ENCODE results near the gene TNFRSF1A.
"Not testable (repeated sequence)": the region's sequence is repeated elsewhere in the genome, so short reads cannot be mapped to it uniquely, and the experiment has no call there.

The TNFRSF1A gene

GRCh38 chr12:6302621-6303020 lies 39.3 kb downstream of the TNFRSF1A start:
- no peak for DNase-seq

GRCh38 chr12:6301721-6302120 lies 40.2 kb downstream of the TNFRSF1A start:
- DNase-seq, result no peak

- no peak for DNase-seq
Measured at GRCh38 chr12:6297170-6297569, 44.7 kb downstream of the TNFRSF1A start.

GRCh38 chr12:6295094-6295811 lies 46.6 kb downstream of the TNFRSF1A start:
- no peak for DNase-seq

- no peak for DNase-seq
Measured at GRCh38 chr12:6294156-6295093, 47.5 kb downstream of the TNFRSF1A start.

- no peak for DNase-seq
Measured at GRCh38 chr12:6292606-6293005, 49.3 kb downstream of the TNFRSF1A start.

- not testable (repeated sequence) for DNase-seq
Measured at GRCh38 chr12:6289906-6290305, 52.0 kb downstream of the TNFRSF1A start.

- not testable (repeated sequence) for DNase-seq
Measured at GRCh38 chr12:6289081-6289480, 52.8 kb downstream of the TNFRSF1A start.

- DNase-seq, result no peak
Measured at GRCh38 chr12:6288235-6288634, 53.6 kb downstream of the TNFRSF1A start.

- no peak for DNase-seq
Measured at GRCh38 chr12:6285532-6286306, 56.2 kb downstream of the TNFRSF1A start.

- DNase-seq, result peak; percentile 52 to 66
Measured at GRCh38 chr12:6285063-6285477, 56.8 kb downstream of the TNFRSF1A start.

- DNase-seq, result no peak
Measured at GRCh38 chr12:6284273-6284672, 57.6 kb downstream of the TNFRSF1A start.

GRCh38 chr12:6282453-6282840 lies 59.4 kb downstream of the TNFRSF1A start:
- no peak for DNase-seq

- no peak for DNase-seq
Measured at GRCh38 chr12:6281081-6281809, 60.6 kb downstream of the TNFRSF1A start.

GRCh38 chr12:6280672-6281071 lies 61.2 kb downstream of the TNFRSF1A start:
- no peak for DNase-seq

- DNase-seq, result no peak
Measured at GRCh38 chr12:6280053-6280469, 61.8 kb downstream of the TNFRSF1A start.

GRCh38 chr12:6279631-6280030 lies 62.2 kb downstream of the TNFRSF1A start:
- no peak for DNase-seq

- DNase-seq, result no peak
Measured at GRCh38 chr12:6279256-6279628, 62.6 kb downstream of the TNFRSF1A start.

Data from stimulated activated CD4-positive, alpha-beta T cell treated with anti-CD3 and anti-CD28 coated beads, Interleukin-2, amount 100 ng/mL, for 24 hours (primary cell).